ENCODE measurements around the gene ERICH4.

GRCh38 chr19:41402010-41402409 lies 40.9 kb upstream of the ERICH4 start:
- TF ChIP-seq CTCF (IDR thresholded peaks at IDR 0.05) (no peak), POLR2A (IDR thresholded peaks at IDR 0.05) (no peak)
